Measurements from ENCODE around the gene TGFBR3.

TGFBR3 gene

GRCh38 chr1:91776068-91776794 lies 109.7 kb downstream of the TGFBR3 start:
- DNase-seq = no peak

GRCh38 chr1:91775227-91775626 lies 110.7 kb downstream of the TGFBR3 start:
- DNase-seq = no peak

- DNase-seq = no peak
Measured at GRCh38 chr1:91774520-91775203, 111.3 kb downstream of the TGFBR3 start.

- DNase-seq = no peak
Measured at GRCh38 chr1:91771717-91772116, 114.2 kb downstream of the TGFBR3 start.

- no peak for DNase-seq
Measured at GRCh38 chr1:91770667-91771268, 115.2 kb downstream of the TGFBR3 start.

GRCh38 chr1:91769742-91770141 lies 116.2 kb downstream of the TGFBR3 start:
- no peak for DNase-seq

GRCh38 chr1:91768786-91769725 lies 116.9 kb downstream of the TGFBR3 start:
- no peak for DNase-seq

- DNase-seq = no peak
Measured at GRCh38 chr1:91768120-91768519, 117.8 kb downstream of the TGFBR3 start.

- DNase-seq = no peak
Measured at GRCh38 chr1:91766883-91767282, 119.1 kb downstream of the TGFBR3 start.

- no peak for DNase-seq
Measured at GRCh38 chr1:91765880-91766443, 120.0 kb downstream of the TGFBR3 start.

GRCh38 chr1:91765293-91765692 lies 120.7 kb downstream of the TGFBR3 start:
- no peak for DNase-seq

GRCh38 chr1:91764471-91765115 lies 121.4 kb downstream of the TGFBR3 start:
- DNase-seq = no peak

GRCh38 chr1:91763252-91763651 lies 122.7 kb downstream of the TGFBR3 start:
- no peak for DNase-seq

GRCh38 chr1:91761295-91761721 lies 124.6 kb downstream of the TGFBR3 start:
- DNase-seq = no peak

GRCh38 chr1:91760512-91760911 lies 125.4 kb downstream of the TGFBR3 start:
- no peak for DNase-seq

GRCh38 chr1:91759076-91759475 lies 126.9 kb downstream of the TGFBR3 start:
- DNase-seq = no peak

GRCh38 chr1:91757763-91758460 lies 128.0 kb downstream of the TGFBR3 start:
- DNase-seq = no peak

GRCh38 chr1:91755702-91756287 lies 130.2 kb downstream of the TGFBR3 start:
- no peak for DNase-seq

GRCh38 chr1:91754816-91755580 lies 131.0 kb downstream of the TGFBR3 start:
- DNase-seq = no peak

- no peak for DNase-seq
Measured at GRCh38 chr1:91754348-91754747, 131.6 kb downstream of the TGFBR3 start.

All from activated CD4-positive, alpha-beta T cell treated with anti-CD3 and anti-CD28 coated beads for 4 hours (primary cell).